HG02870 (cell line): ENCODE measurements around the gene SLC6A9.

Experiments
- ATAC-seq: cut with Tn5 transposase; IDR thresholded peaks from one replicate; pipeline ENCODE4 v1.9.1; 2021; ENCODE audit warnings: mild to moderate bottlenecking, moderate library complexity; ENCODE audit not compliant: unreplicated experiment

The SLC6A9 gene

GRCh38 chr1:44031252-44032169 lies at the start of gene SLC6A9:
Gene SLC6A9 (minus strand): TSS chr1:44031462. CDS start chr1:44024277, 7,185 bp downstream.
- ATAC-seq = no peak

- no peak for ATAC-seq
Observed at GRCh38 chr1:44079566-44079965, 48.3 kb upstream of the SLC6A9 start.

GRCh38 chr1:44078104-44078503 lies 46.8 kb upstream of the SLC6A9 start:
- no peak for ATAC-seq

- ATAC-seq = no peak
Observed at GRCh38 chr1:44077421-44077820, 46.2 kb upstream of the SLC6A9 start.

- ATAC-seq = no peak
Observed at GRCh38 chr1:44076066-44076465, 44.8 kb upstream of the SLC6A9 start.

- ATAC-seq = no peak
Observed at GRCh38 chr1:44074415-44074814, 43.2 kb upstream of the SLC6A9 start.

GRCh38 chr1:44073528-44073927 lies 42.3 kb upstream of the SLC6A9 start:
- no peak for ATAC-seq

- ATAC-seq = no peak
Observed at GRCh38 chr1:44072821-44073220, 41.6 kb upstream of the SLC6A9 start.

GRCh38 chr1:44072204-44072603 lies 40.9 kb upstream of the SLC6A9 start:
- no peak for ATAC-seq

GRCh38 chr1:44071461-44071860 lies 40.2 kb upstream of the SLC6A9 start:
- ATAC-seq = no peak

- ATAC-seq = no peak
Observed at GRCh38 chr1:44068442-44068921, 37.2 kb upstream of the SLC6A9 start.

- ATAC-seq = no peak
Observed at GRCh38 chr1:44067266-44068250, 36.3 kb upstream of the SLC6A9 start.

GRCh38 chr1:44062656-44063179 lies 31.5 kb upstream of the SLC6A9 start:
- no peak for ATAC-seq

- no peak for ATAC-seq
Observed at GRCh38 chr1:44061857-44062256, 30.6 kb upstream of the SLC6A9 start.

- no peak for ATAC-seq
Observed at GRCh38 chr1:44060830-44061267, 29.6 kb upstream of the SLC6A9 start.

- no peak for ATAC-seq
Observed at GRCh38 chr1:44059664-44060355, 28.5 kb upstream of the SLC6A9 start.

GRCh38 chr1:44059212-44059611 lies 27.9 kb upstream of the SLC6A9 start:
- no peak for ATAC-seq

- no peak for ATAC-seq
Observed at GRCh38 chr1:44057293-44057692, 26.0 kb upstream of the SLC6A9 start.

- no peak for ATAC-seq
Observed at GRCh38 chr1:44053394-44053793, 22.1 kb upstream of the SLC6A9 start.

GRCh38 chr1:44050261-44050660 lies 19.0 kb upstream of the SLC6A9 start:
- ATAC-seq = no peak
